DOHH2 (cell line): Measurements from ENCODE around the gene BCOR.

ENCODE experiments used
- H3F3A ChIP-seq: fragments of 200-600 bp; sonication (generic), shearing (Covaris generic); 2 replicates; pipeline ENCODE4 v1.6.0; 2016; ENCODE audit warnings: antibody characterized with exemption, mild to moderate bottlenecking; ENCODE audit not compliant: control insufficient read depth, insufficient read depth
- H3K27ac ChIP-seq: fragments of 200-600 bp; sonication (generic); 2 replicates; pipeline ENCODE4 v1.5.1; 2014; ENCODE audit warnings: low read depth, mild to moderate bottlenecking, low read length, moderate library complexity
- H3K27me3 ChIP-seq: fragments of 200-600 bp; sonication (generic); 2 replicates; pipeline ENCODE4 v1.6.1; 2014; ENCODE audit warnings: mild to moderate bottlenecking, low read length, mixed read lengths; ENCODE audit not compliant: control insufficient read depth
- H3K36me3 ChIP-seq: fragments of 200-600 bp; sonication (generic); 2 replicates; pipeline ENCODE4 v1.6.1; 2014; ENCODE audit warnings: mild to moderate bottlenecking, low read length, moderate library complexity, mixed read lengths; ENCODE audit not compliant: control insufficient read depth
- H3K4me1 ChIP-seq: fragments of 200-600 bp; sonication (generic); 2 replicates; pipeline ENCODE4 v1.6.1; 2014; ENCODE audit warnings: mild to moderate bottlenecking, low read length, mixed read lengths; ENCODE audit not compliant: control insufficient read depth
- H3K4me2 ChIP-seq: fragments of 200-600 bp; sonication (generic); 2 replicates; pipeline ENCODE4 v1.6.0; 2014; ENCODE audit warnings: mild to moderate bottlenecking, low read length, moderate library complexity
- H3K4me3 ChIP-seq: fragments of 200-600 bp; sonication (generic); 2 replicates; pipeline ENCODE4 v1.5.1; 2014; ENCODE audit warnings: mild to moderate bottlenecking, low read length, mixed read lengths
- H3K79me2 ChIP-seq: fragments of 200-600 bp; sonication (generic); 2 replicates; pipeline ENCODE4 v1.6.1; 2014; ENCODE audit warnings: mild to moderate bottlenecking, low read length, mixed read lengths; ENCODE audit not compliant: control insufficient read depth
- H3K9me2 ChIP-seq: fragments of 200-600 bp; sonication (generic); replicated peaks from 2 replicates; pipeline ENCODE4 v1.6.1; 2014; ENCODE audit warnings: mild to moderate bottlenecking, low read length, mixed read lengths; ENCODE audit not compliant: control insufficient read depth
- H3K9me3 ChIP-seq: fragments of 200-600 bp; sonication (generic); 2 replicates; pipeline ENCODE4 v1.6.1; 2014; ENCODE audit warnings: antibody characterized with exemption, low read length, mixed read lengths; ENCODE audit not compliant: control insufficient read depth, insufficient read depth
- H4K20me1 ChIP-seq: fragments of 200-600 bp; sonication (generic); 2 replicates; pipeline ENCODE4 v1.6.0; 2014; ENCODE audit warnings: low read depth, mild to moderate bottlenecking, antibody characterized with exemption, low read length, moderate library complexity; ENCODE audit not compliant: control insufficient read depth, insufficient read depth
- CTCF ChIP-seq: fragments of 200-600 bp; sonication (generic); IDR thresholded peaks from one replicate; pipeline ENCODE4 v1.5.1; 2014; ENCODE audit warnings: antibody characterized with exemption, mild to moderate bottlenecking, low read depth, low read length; ENCODE audit not compliant: poor library complexity, severe bottlenecking
- EZH2phosphoT487 ChIP-seq: fragments of 200-600 bp; sonication (generic); IDR thresholded peaks from 2 replicates; pipeline ENCODE4 v1.6.1; 2017; ENCODE audit warnings: borderline replicate concordance, mild to moderate bottlenecking, antibody characterized with exemption, low read length, moderate library complexity, mixed read lengths

BCOR gene

GRCh38 chrX:40065296-40066046 is 32.3 kb downstream of the BCOR start:
- no peaks in the 10 kb centered on the region for H3K9me3 ChIP-seq
- no peaks in the 10 kb centered on the region for H3K27me3 ChIP-seq
- H3K4me3 ChIP-seq: no peak overlapping the region
- no peak overlapping the region for H3K27ac ChIP-seq
- H4K20me1 ChIP-seq: no peaks in the 10 kb centered on the region
- peaks cover 20% of the 10 kb centered on the region for H3K79me2 ChIP-seq
- peaks cover 78% of the 10 kb centered on the region for H3K36me3 ChIP-seq
- no peaks in the 10 kb centered on the region for H3K4me1 ChIP-seq
- H3F3A ChIP-seq: no peaks in the 10 kb centered on the region
- H3K4me2 ChIP-seq: no peak overlapping the region
- no peak for TF ChIP-seq CTCF
- TF ChIP-seq EZH2phosphoT487: no peak
- H3K9me2 ChIP-seq: no peaks in the 10 kb centered on the region

- no peaks in the 10 kb centered on the region for H3K9me2 ChIP-seq
- H3K36me3 ChIP-seq: peaks cover 77% of the 10 kb centered on the region
- H3K79me2 ChIP-seq: peaks cover 10% of the 10 kb centered on the region
- no peaks in the 10 kb centered on the region for H3F3A ChIP-seq
- H4K20me1 ChIP-seq: no peaks in the 10 kb centered on the region
- no peak overlapping the region for H3K27ac ChIP-seq
- TF ChIP-seq CTCF (no peak), EZH2phosphoT487 (no peak)
- no peak overlapping the region for H3K4me3 ChIP-seq
- H3K9me3 ChIP-seq: no peaks in the 10 kb centered on the region
- no peaks in the 10 kb centered on the region for H3K4me1 ChIP-seq
- H3K27me3 ChIP-seq: no peaks in the 10 kb centered on the region
- no peak overlapping the region for H3K4me2 ChIP-seq
Observed at GRCh38 chrX:40064055-40064597, 33.6 kb downstream of the BCOR start.

- Histone ChIP-seq H3K4me2 (no peak overlapping the region), H3K36me3 (peaks cover 83% of the 10 kb centered on the region), H3K9me3 (no peaks in the 10 kb centered on the region), H3K4me3 (no peak overlapping the region), H3F3A (no peaks in the 10 kb centered on the region), H3K9me2 (no peaks in the 10 kb centered on the region), H3K27ac (no peak overlapping the region), H3K27me3 (no peaks in the 10 kb centered on the region), H3K4me1 (no peaks in the 10 kb centered on the region), H4K20me1 (no peaks in the 10 kb centered on the region), H3K79me2 (peaks cover 10% of the 10 kb centered on the region)
- no peak for TF ChIP-seq EZH2phosphoT487
- TF ChIP-seq CTCF: no peak
Observed at GRCh38 chrX:40063555-40063954, 34.2 kb downstream of the BCOR start.
